HEK293T (cell line): ENCODE measurements around the gene ADGRB3.

Source experiments
- ARNT ChIP-seq: fragments of 450-650 bp; IDR thresholded peaks from 2 replicates; pipeline ENCODE4 v1.6.1; 2017; ENCODE audit warnings: mild to moderate bottlenecking
- BHLHE40 ChIP-seq: fragments of 450-650 bp; IDR thresholded peaks from 2 replicates; pipeline ENCODE4 v1.6.1; 2016; ENCODE audit warnings: mild to moderate bottlenecking, moderate library complexity, borderline replicate concordance
- FOXK2 ChIP-seq: fragments of 450-650 bp; IDR thresholded peaks from 2 replicates; pipeline ENCODE4 v1.6.1; 2016; ENCODE audit warnings: mild to moderate bottlenecking
- FOXM1 ChIP-seq: fragments of 450-650 bp; IDR thresholded peaks from 2 replicates; pipeline ENCODE4 v1.6.1; 2017; ENCODE audit warnings: mild to moderate bottlenecking, borderline replicate concordance
- LEF1 ChIP-seq: fragments of 450-650 bp; IDR thresholded peaks from 2 replicates; pipeline ENCODE4 v1.6.1; 2017; ENCODE audit warnings: mild to moderate bottlenecking, borderline replicate concordance
- NFRKB ChIP-seq: fragments of 450-650 bp; IDR thresholded peaks from 2 replicates; pipeline ENCODE4 v1.6.1; 2016; ENCODE audit warnings: mild to moderate bottlenecking, moderate library complexity
- SP1 ChIP-seq: fragments of 450-650 bp; IDR thresholded peaks from 2 replicates; pipeline ENCODE4 v1.6.1; 2017
- SUZ12 ChIP-seq: fragments of 450-650 bp; IDR thresholded peaks from 2 replicates; pipeline ENCODE4 v1.6.1; 2016; ENCODE audit warnings: mild to moderate bottlenecking

DNA sequence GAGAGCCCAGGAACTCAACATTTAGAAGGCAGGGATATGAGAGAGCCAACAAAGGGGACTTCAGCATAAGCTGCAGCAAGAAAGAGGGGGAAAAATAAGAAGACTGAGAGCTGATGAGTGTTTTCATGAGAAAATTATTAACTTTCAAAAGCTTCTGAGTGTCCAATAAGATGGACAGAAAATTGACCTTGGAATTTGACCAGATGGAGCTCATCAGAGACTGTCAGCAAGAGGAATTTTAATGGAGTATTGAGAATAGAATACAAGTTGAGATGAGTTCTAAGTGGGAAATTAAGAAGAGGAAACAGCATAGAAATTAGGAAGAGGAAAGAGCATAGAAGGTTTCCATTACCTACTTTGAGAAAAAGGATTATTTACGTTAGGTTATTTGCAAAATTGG is 733.5 kb downstream of the ADGRB3 start:
- TF ChIP-seq SUZ12 (no peak), NFRKB (no peak), SP1 (no peak), ARNT (no peak), FOXK2 (no peak), BHLHE40 (no peak), FOXM1 (no peak), LEF1 (no peak)
